Measurements from ENCODE around the gene CACNA2D3. TPM values are rescaled to one million over a fixed set of nuclear protein-coding genes. Genes with fewer than 3 reads are reported as not detected.
A peak's percentile ranks its signal among the peaks of the same experiment; 100 is the strongest.

The CACNA2D3 gene
- total RNA-seq, 4 donors from 2014 or later = 0.27 to 1.5 (median 0.79) TPM

DNA sequence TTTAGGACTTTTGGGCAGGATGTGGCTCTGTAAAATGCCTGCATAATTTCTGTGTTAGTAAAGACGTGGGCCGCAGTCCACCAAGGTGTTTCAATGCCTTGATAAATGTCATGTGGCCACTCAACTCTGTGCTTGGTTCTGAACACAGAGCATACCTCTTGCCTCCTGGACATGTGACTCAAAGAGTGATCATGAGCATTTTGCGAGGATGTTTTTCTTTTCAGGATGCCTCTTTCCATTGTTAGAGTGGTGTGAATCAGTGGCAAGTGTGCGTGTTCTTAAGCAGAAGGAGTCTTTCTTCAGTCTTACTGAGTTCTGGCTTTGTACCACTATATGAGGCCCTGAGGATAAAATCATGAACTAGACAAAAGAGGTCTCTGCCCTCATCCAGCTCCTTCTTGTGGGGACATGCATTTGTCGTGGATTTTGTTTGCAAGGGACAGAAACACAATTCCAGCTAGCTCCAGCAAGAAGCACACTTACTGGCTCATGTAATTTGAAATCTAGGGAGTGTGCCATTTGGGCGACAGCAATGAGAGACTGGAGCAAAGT lies 442.1 kb downstream of the CACNA2D3 start:
- no peak overlapping the region for H3K4me3 ChIP-seq (ENCODE audit: low read depth, poor library complexity, severe bottlenecking)
- intact Hi-C loops (cut with DNase I; ENCODE audit: low total_unique reads) = no loop called here
- 65 to 73% methylated on average over 6 of the region's 6 CpGs for WGBS, 2 donors
- peak in 1 of 2 donors; percentile 32 for DNase-seq (ENCODE audit: low spot score in 2 of 2)
- no peak for TF ChIP-seq POLR2A (IDR thresholded peaks at IDR 0.05)
- TF ChIP-seq, protein P1, sequence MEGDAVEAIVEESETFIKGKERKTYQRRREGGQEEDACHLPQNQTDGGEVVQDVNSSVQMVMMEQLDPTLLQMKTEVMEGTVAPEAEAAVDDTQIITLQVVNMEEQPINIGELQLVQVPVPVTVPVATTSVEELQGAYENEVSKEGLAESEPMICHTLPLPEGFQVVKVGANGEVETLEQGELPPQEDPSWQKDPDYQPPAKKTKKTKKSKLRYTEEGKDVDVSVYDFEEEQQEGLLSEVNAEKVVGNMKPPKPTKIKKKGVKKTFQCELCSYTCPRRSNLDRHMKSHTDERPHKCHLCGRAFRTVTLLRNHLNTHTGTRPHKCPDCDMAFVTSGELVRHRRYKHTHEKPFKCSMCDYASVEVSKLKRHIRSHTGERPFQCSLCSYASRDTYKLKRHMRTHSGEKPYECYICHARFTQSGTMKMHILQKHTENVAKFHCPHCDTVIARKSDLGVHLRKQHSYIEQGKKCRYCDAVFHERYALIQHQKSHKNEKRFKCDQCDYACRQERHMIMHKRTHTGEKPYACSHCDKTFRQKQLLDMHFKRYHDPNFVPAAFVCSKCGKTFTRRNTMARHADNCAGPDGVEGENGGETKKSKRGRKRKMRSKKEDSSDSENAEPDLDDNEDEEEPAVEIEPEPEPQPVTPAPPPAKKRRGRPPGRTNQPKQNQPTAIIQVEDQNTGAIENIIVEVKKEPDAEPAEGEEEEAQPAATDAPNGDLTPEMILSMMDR (IDR thresholded peaks at IDR 0.05) = no peak

DNA sequence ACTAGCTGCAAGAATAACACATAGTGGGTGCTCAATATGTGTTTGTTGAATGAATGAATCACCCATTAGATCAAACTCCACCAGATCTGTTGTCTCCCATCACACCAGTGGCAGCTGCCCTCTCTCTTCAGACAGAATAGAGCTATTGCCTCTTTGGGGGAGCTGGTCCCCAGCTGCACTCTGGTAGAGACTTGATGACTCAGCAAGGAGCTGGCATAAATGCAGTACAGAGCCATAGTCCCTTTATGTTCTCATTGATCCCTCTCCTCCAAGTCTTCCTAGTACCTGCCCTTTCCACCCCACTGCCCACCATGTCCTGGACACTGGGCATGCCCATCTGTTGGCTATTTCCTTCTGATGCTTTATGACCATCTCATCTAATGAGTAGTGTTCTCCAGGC lies 443.6 kb downstream of the CACNA2D3 start:
- intact Hi-C loops (cut with DNase I; ENCODE audit: low total_unique reads) = no loop called here

DNA sequence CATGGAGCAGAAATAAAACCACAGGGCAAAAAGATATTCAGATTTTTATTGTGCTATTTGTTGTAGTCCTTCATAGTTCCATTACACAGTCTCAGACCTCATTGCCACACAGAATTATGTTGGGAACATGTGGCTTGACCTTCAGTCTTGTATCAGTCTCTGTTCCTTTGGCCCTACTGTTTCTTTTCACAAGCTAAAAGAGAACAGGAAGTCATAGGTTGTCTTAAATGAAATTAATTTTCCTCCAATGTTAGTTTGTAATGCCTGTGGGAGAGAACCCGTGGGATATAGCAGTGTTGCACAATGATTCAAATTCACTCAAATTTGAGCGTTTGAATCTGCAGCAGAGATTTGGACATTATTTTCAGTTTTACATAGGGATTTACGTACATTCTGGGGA lies 445.6 kb downstream of the CACNA2D3 start:
- no peak for DNase-seq (ENCODE audit: low spot score in 2 of 2)
- 78 to 79% methylated on average over 3 of the region's 3 CpGs for WGBS, 2 donors
- intact Hi-C loops (cut with DNase I; ENCODE audit: low total_unique reads) = no loop called here
- H3K4me3 ChIP-seq (ENCODE audit: low read depth, poor library complexity, severe bottlenecking) = no peak overlapping the region
- no peak for TF ChIP-seq POLR2A (IDR thresholded peaks at IDR 0.05)
- TF ChIP-seq, protein P1 (IDR thresholded peaks at IDR 0.05) = no peak

More for the DNA sequence above, 443.6 kb downstream of the CACNA2D3 start:
- H3K4me3 ChIP-seq (ENCODE audit: low read depth, poor library complexity, severe bottlenecking) = no peak overlapping the region
- TF ChIP-seq POLR2A (IDR thresholded peaks at IDR 0.05) = no peak
- TF ChIP-seq, protein P1 (IDR thresholded peaks at IDR 0.05) = no peak
- peak in 1 of 2 donors; percentile 32 for DNase-seq (ENCODE audit: low spot score in 2 of 2)

DNA sequence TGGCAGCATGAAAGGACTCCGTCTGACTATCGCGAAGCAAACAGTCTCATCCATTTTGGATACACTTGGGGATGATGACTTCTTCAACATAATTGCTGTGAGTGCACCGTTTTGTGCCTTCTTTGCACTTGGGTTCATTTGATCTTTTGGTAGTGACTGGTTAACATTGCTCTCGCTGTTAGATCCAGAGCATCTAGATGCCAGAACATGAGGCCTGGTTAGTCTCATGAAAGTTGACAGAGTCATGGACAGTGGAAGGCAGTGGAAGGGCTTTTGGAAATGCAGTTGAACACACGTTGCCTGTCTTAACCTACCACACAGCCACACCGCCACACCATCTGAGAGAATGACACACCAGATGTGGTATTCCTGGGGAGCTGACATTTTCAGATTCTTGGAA lies 447.7 kb downstream of the CACNA2D3 start:
- 90 to 94% methylated on average over 7 of the region's 7 CpGs for WGBS, 2 donors
- TF ChIP-seq, protein P1 (IDR thresholded peaks at IDR 0.05) = no peak
- no peak for TF ChIP-seq POLR2A (IDR thresholded peaks at IDR 0.05)
- DNase-seq (ENCODE audit: low spot score in 2 of 2) = peak in 1 of 2 donors; percentile 23

DNA sequence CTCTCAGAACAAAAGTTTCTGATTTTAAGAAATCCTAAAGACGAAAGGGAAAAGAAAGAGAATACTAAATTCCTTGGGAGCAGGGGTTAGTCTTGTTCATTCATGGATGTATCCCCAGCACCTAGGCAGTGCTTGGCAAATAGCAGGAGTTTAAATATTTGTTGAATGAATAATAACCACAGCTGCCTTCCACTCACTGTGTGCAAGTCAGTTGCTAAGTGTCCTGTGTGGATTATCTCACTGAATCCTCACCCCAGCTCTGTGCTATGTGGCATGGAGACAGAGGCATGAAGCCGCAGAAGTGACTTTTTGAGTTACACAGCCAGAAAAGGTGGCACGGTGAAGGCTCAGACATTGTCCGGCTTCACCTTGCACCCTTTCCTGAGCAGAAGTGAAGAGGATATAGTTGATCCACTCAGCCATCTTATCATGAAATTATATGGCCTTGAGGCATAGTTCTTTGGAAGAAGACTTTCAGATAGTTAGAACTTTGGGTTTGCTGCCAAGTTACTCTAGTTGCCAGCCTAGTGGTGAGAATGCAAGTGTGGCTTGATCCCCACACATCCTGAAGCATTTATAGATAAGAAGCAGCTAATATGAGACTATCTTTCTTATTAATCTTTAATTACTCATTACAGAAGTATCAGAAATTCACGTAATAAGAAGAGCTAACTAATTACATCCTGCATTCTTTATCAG lies 450.0 kb downstream of the CACNA2D3 start:
- H3K4me3 ChIP-seq (ENCODE audit: low read depth, poor library complexity, severe bottlenecking) = no peak overlapping the region
- 87 to 88% methylated on average over 5 of the region's 5 CpGs for WGBS, 2 donors
- DNase-seq (ENCODE audit: low spot score in 2 of 2) = peak in 1 of 2 donors; percentile 14
- intact Hi-C loops (cut with DNase I; ENCODE audit: low total_unique reads) = no loop called here
- TF ChIP-seq, protein P1 (IDR thresholded peaks at IDR 0.05) = no peak
- no peak for TF ChIP-seq POLR2A (IDR thresholded peaks at IDR 0.05)

More for the DNA sequence above, 447.7 kb downstream of the CACNA2D3 start:
- H3K4me3 ChIP-seq (ENCODE audit: low read depth, poor library complexity, severe bottlenecking) = no peak overlapping the region
- intact Hi-C loops (cut with DNase I; ENCODE audit: low total_unique reads) = no loop called here

Measured in lower leg skin (tissue), 4 donors.